Brain microvascular endothelial cell (primary cell): ENCODE data around the gene COL5A1.

Experiments used
- DNase-seq: peaks from one replicate; pipeline ENCODE4 v3.0.0-alpha.2; 2020
- H3K27ac ChIP-seq: fragments of 250-450 bp; sonication (Bioruptor Pico); 2 replicates; pipeline ENCODE4 v1.5.1; 2020; ENCODE audit warnings: mild to moderate bottlenecking, moderate library complexity
- H3K27me3 ChIP-seq: fragments of 250-450 bp; sonication (Bioruptor Pico); replicated peaks from 2 replicates; pipeline ENCODE4 v1.5.1; 2020; ENCODE audit warnings: mild to moderate bottlenecking
- H3K36me3 ChIP-seq: fragments of 250-450 bp; sonication (Bioruptor Pico); replicated peaks from 2 replicates; pipeline ENCODE4 v1.5.1; 2020; ENCODE audit warnings: mild to moderate bottlenecking
- H3K4me3 ChIP-seq: 2 replicates; pipeline ENCODE4 v1.5.1; 2011; ENCODE audit warnings: low read depth, mild to moderate bottlenecking, control low read depth, low read length, moderate library complexity
- CTCF ChIP-seq: IDR thresholded peaks from 2 replicates; pipeline ENCODE4 v1.5.1; 2011; ENCODE audit warnings: low read depth, mild to moderate bottlenecking, moderate library complexity, low read length, control low read depth, inconsistent platforms; ENCODE audit errors: missing control alignments
- in situ Hi-C: cut with HindIII; loops from 2 replicates; pipeline ENCODE4 v1.10.0; 2017; ENCODE audit warnings: low sequenced_read_pairs, low pct_ligation_motif_present

Gene COL5A1

GRCh38 chr9:134789168-134789567, 147.6 kb downstream of the COL5A1 start:
- DNase-seq = no peak
- Histone ChIP-seq H3K4me3 (no peak overlapping the region), H3K27ac (no peak overlapping the region), H3K36me3 (peaks cover 77% of the 10 kb centered on the region), H3K27me3 (no peaks in the 10 kb centered on the region)
- in situ Hi-C loops = no loop called here
- TF ChIP-seq CTCF = no peak

- Histone ChIP-seq H3K27me3 (no peaks in the 10 kb centered on the region), H3K27ac (no peak overlapping the region), H3K4me3 (no peak overlapping the region), H3K36me3 (peaks cover 77% of the 10 kb centered on the region)
- no peak for DNase-seq
- TF ChIP-seq CTCF = no peak
- in situ Hi-C loops = no loop called here
Observed at GRCh38 chr9:134791009-134791408, 149.4 kb downstream of the COL5A1 start.

GRCh38 chr9:134792627-134793026, 151.0 kb downstream of the COL5A1 start:
- Histone ChIP-seq H3K27ac (no peak overlapping the region), H3K4me3 (no peak overlapping the region), H3K36me3 (peaks cover 75% of the 10 kb centered on the region), H3K27me3 (no peaks in the 10 kb centered on the region)
- in situ Hi-C loops = no loop called here
- no peak for DNase-seq
- no peak for TF ChIP-seq CTCF

GRCh38 chr9:134793288-134794188, 151.9 kb downstream of the COL5A1 start:
- H3K36me3 ChIP-seq = peaks cover 79% of the 10 kb centered on the region
- no peak for TF ChIP-seq CTCF
- H3K27ac ChIP-seq = no peak overlapping the region
- H3K27me3 ChIP-seq = no peaks in the 10 kb centered on the region
- peak; percentile 44 for DNase-seq
- in situ Hi-C loops = no loop called here
- no peak overlapping the region for H3K4me3 ChIP-seq

GRCh38 chr9:134794663-134795370, 153.2 kb downstream of the COL5A1 start:
- H3K27me3 ChIP-seq = no peaks in the 10 kb centered on the region
- H3K27ac ChIP-seq = no peak overlapping the region
- TF ChIP-seq CTCF = no peak
- in situ Hi-C loops = no loop called here
- H3K4me3 ChIP-seq = no peak overlapping the region
- peaks cover 81% of the 10 kb centered on the region for H3K36me3 ChIP-seq
- no peak for DNase-seq
